ENCODE measurements around the gene TNRC18. TPM values are rescaled to one million over a fixed set of nuclear protein-coding genes. Genes with fewer than 3 reads are reported as not detected.

TNRC18 gene
- total and polyA plus RNA-seq, 9 of the 15 experiments (the other 6 are each of a cell fraction or from before 2014, with no cell fraction given): 0.03 to 43.2 (median 18.0) TPM

- TF ChIP-seq, protein P1, sequence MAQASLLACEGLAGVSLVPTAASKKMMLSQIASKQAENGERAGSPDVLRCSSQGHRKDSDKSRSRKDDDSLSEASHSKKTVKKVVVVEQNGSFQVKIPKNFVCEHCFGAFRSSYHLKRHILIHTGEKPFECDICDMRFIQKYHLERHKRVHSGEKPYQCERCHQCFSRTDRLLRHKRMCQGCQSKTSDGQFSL (CRISPR knock-in tag; IDR thresholded peaks at IDR 0.05): no peak
- TF ChIP-seq, protein P1 (tag; IDR thresholded peaks at IDR 0.05): peak in 1 of 2 experiments; percentile 97; a peak in 2 of 4 replicates
- TF ChIP-seq, protein P2, sequence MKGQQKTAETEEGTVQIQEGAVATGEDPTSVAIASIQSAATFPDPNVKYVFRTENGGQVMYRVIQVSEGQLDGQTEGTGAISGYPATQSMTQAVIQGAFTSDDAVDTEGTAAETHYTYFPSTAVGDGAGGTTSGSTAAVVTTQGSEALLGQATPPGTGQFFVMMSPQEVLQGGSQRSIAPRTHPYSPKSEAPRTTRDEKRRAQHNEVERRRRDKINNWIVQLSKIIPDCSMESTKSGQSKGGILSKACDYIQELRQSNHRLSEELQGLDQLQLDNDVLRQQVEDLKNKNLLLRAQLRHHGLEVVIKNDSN (CRISPR knock-in tag; IDR thresholded peaks at IDR 0.05): no peak
- TF ChIP-seq COPS2 (conservative IDR thresholded peaks at IDR 0.05) (no peak), YY1 (IDR thresholded peaks at IDR 0.05; ENCODE audit: borderline replicate concordance in 1 of 3, control insufficient read depth in 1 of 3, extremely low read depth in 1 of 3, insufficient read depth in 3 of 3, insufficient read length in 1 of 3, insufficient replicate concordance in 2 of 3, low read depth in 1 of 3, low read length in 2 of 3) (peak in 2 of 3 experiments; percentile 60 to 67), ZNF239 (CRISPR knock-in tag; IDR thresholded peaks at IDR 0.05) (no peak), SMC3 (conservative IDR thresholded peaks at IDR 0.05; ENCODE audit: insufficient read depth, low read depth, low read length) (no peak), SAFB2 (IDR thresholded peaks at IDR 0.05; ENCODE audit: borderline replicate concordance, low read depth, low read length, severe bottlenecking) (no peak), POLR2G (IDR thresholded peaks at IDR 0.05; ENCODE audit: low read depth, low read length) (peak; percentile 84), HDAC1 (IDR thresholded peaks at IDR 0.05) (no peak), CHD4 (IDR thresholded peaks at IDR 0.05; ENCODE audit: insufficient read depth, insufficient replicate concordance, low read depth, low read length, poor library complexity, severe bottlenecking) (no peak), DMBX1 (CRISPR knock-in tag; IDR thresholded peaks at IDR 0.05; ENCODE audit: borderline replicate concordance) (0 out of 2 replicates have a peak, but pooled peaks have one; percentile 27), EP400 (IDR thresholded peaks at IDR 0.05) (no peak; the same call in 1 of the 2 replicates), SMARCE1 (IDR thresholded peaks at IDR 0.05) (no peak), SLC30A9 (CRISPR knock-in tag; IDR thresholded peaks at IDR 0.05) (no peak), TAF7 (tag; IDR thresholded peaks at IDR 0.05) (no peak), STAT5A (IDR thresholded peaks at IDR 0.05; ENCODE audit: borderline replicate concordance, low read length) (no peak), ZNF644 (tag; IDR thresholded peaks at IDR 0.05; ENCODE audit: low read depth) (no peak), ZNF431 (CRISPR knock-in tag; IDR thresholded peaks at IDR 0.05) (no peak), CBX1 (IDR thresholded peaks at IDR 0.05; ENCODE audit: low read depth) (no peak)
- TF ChIP-seq, protein P3, sequence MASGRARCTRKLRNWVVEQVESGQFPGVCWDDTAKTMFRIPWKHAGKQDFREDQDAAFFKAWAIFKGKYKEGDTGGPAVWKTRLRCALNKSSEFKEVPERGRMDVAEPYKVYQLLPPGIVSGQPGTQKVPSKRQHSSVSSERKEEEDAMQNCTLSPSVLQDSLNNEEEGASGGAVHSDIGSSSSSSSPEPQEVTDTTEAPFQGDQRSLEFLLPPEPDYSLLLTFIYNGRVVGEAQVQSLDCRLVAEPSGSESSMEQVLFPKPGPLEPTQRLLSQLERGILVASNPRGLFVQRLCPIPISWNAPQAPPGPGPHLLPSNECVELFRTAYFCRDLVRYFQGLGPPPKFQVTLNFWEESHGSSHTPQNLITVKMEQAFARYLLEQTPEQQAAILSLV (tag; IDR thresholded peaks at IDR 0.05): no peak
- TF ChIP-seq, protein P4, sequence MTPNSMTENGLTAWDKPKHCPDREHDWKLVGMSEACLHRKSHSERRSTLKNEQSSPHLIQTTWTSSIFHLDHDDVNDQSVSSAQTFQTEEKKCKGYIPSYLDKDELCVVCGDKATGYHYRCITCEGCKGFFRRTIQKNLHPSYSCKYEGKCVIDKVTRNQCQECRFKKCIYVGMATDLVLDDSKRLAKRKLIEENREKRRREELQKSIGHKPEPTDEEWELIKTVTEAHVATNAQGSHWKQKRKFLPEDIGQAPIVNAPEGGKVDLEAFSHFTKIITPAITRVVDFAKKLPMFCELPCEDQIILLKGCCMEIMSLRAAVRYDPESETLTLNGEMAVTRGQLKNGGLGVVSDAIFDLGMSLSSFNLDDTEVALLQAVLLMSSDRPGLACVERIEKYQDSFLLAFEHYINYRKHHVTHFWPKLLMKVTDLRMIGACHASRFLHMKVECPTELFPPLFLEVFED (CRISPR knock-in tag; conservative IDR thresholded peaks at IDR 0.05): no peak
Observed at GRCh38 chr7:5423306-5423975, at the start of gene TNRC18 (continued).
